HTR-8/SVneo (cell line): ENCODE measurements around the gene KLRK1.
"Not testable (repeated sequence)": the region's sequence is repeated elsewhere in the genome, so short reads cannot be mapped to it uniquely, and the experiment has no call there.

Source experiments
- DNase-seq: peaks from one replicate; pipeline ENCODE4 v3.0.0; 2011; ENCODE audit warnings: low spot score, mixed read lengths; ENCODE audit not compliant: insufficient read length
- FAIRE-seq: peaks from 2 replicates; lab custom pipeline; 2011; peaks lifted over from hg19 to GRCh38; lab: Jason Lieb, UNC

Gene KLRK1

GRCh38 chr12:10389904-10390303 is at the start of gene KLRK1:
TSS of gene KLRK1 (minus strand) at chr12:10390041. CDS start at chr12:10388810, 1,231 bp downstream.
- FAIRE-seq (no peak), DNase-seq (no peak)

GRCh38 chr12:10437601-10438000 is 47.8 kb upstream of the KLRK1 start:
- DNase-seq, result not testable (repeated sequence)
- peak; percentile 99 for FAIRE-seq

- DNase-seq, result not testable (repeated sequence)
- peak; percentile 90 for FAIRE-seq
Observed at GRCh38 chr12:10435816-10436215, 46.0 kb upstream of the KLRK1 start, which contains the start of gene KLRC2. TSS of gene KLRC2 (minus strand) at chr12:10436010. CDS start at chr12:10435986, 24 bp downstream.

- not testable (repeated sequence) for FAIRE-seq, DNase-seq
Observed at GRCh38 chr12:10430623-10431022, 40.8 kb upstream of the KLRK1 start.

- not testable (repeated sequence) for DNase-seq, FAIRE-seq
Observed at GRCh38 chr12:10425938-10426337, 36.1 kb upstream of the KLRK1 start.

GRCh38 chr12:10424260-10424899 is 34.5 kb upstream of the KLRK1 start:
- FAIRE-seq, result peak; percentile 89
- DNase-seq, result not testable (repeated sequence)

- DNase-seq, result not testable (repeated sequence)
- peak; percentile 100 for FAIRE-seq
Observed at GRCh38 chr12:10422159-10422558, 32.3 kb upstream of the KLRK1 start.

GRCh38 chr12:10420334-10420733 is 30.5 kb upstream of the KLRK1 start, which contains the start of gene KLRC3:
TSS of gene KLRC3 (minus strand) at chr12:10420595. CDS start at chr12:10420550, 45 bp downstream.
- not testable (repeated sequence) for DNase-seq
- peak; percentile 13 for FAIRE-seq

- DNase-seq (no peak), FAIRE-seq (no peak)
Observed at GRCh38 chr12:10409392-10409791, 19.6 kb upstream of the KLRK1 start, which contains the start of gene KLRC4. TSS of gene KLRC4 (minus strand) at chr12:10409757. CDS start at chr12:10409575, 182 bp downstream.

- DNase-seq, result no peak
- FAIRE-seq, result no peak
Observed at GRCh38 chr12:10408842-10409241, 19.0 kb upstream of the KLRK1 start.

- FAIRE-seq (peak; percentile 33), DNase-seq (no peak)
Observed at GRCh38 chr12:10406725-10407124, 16.9 kb upstream of the KLRK1 start.

GRCh38 chr12:10405294-10405693 is 15.5 kb upstream of the KLRK1 start:
- DNase-seq, result no peak
- no peak for FAIRE-seq

- DNase-seq, result no peak
- no peak for FAIRE-seq
Observed at GRCh38 chr12:10404798-10405197, 15.0 kb upstream of the KLRK1 start.

- FAIRE-seq (no peak), DNase-seq (no peak)
Observed at GRCh38 chr12:10400829-10401228, 11.0 kb upstream of the KLRK1 start.

- no peak for DNase-seq
- no peak for FAIRE-seq
Observed at GRCh38 chr12:10398168-10398567, 8.3 kb upstream of the KLRK1 start.

GRCh38 chr12:10397296-10397695 is 7.5 kb upstream of the KLRK1 start:
- no peak for FAIRE-seq

GRCh38 chr12:10396176-10396575 is 6.3 kb upstream of the KLRK1 start:
- FAIRE-seq, result peak; percentile 96
- not testable (repeated sequence) for DNase-seq

More at GRCh38 chr12:10397296-10397695, 7.5 kb upstream of the KLRK1 start:
- no peak for DNase-seq

GRCh38 chr12:10395390-10395998 is 5.7 kb upstream of the KLRK1 start:
- FAIRE-seq, result no peak
- DNase-seq, result peak; percentile 45

- not testable (repeated sequence) for DNase-seq
- FAIRE-seq, result peak; percentile 44
Observed at GRCh38 chr12:10394531-10395152, 4.8 kb upstream of the KLRK1 start.

GRCh38 chr12:10393291-10393690 is 3.5 kb upstream of the KLRK1 start:
- FAIRE-seq (no peak), DNase-seq (no peak)

- DNase-seq (peak; percentile 45), FAIRE-seq (peak; percentile 4)
Observed at GRCh38 chr12:10392394-10392930, 2.6 kb upstream of the KLRK1 start.
